GM12864 (cell line): Measurements from ENCODE around the gene RAP1B.

Experiments used
- DNase-seq: peaks from one replicate; pipeline ENCODE4 v3.0.0-alpha.2; 2011; ENCODE audit warnings: low read depth
- H3K4me3 ChIP-seq: 2 replicates; pipeline ENCODE4 v1.5.1; 2011; ENCODE audit warnings: mild to moderate bottlenecking, low read depth, low read length, control low read depth
- TF ChIP-seq, protein P1 (sequence below): IDR thresholded peaks from 2 replicates; pipeline ENCODE4 v1.5.1; 2011; ENCODE audit warnings: low read depth, mild to moderate bottlenecking, moderate library complexity, low read length, control low read depth, inconsistent platforms; ENCODE audit errors: missing control alignments

The RAP1B gene

DNA sequence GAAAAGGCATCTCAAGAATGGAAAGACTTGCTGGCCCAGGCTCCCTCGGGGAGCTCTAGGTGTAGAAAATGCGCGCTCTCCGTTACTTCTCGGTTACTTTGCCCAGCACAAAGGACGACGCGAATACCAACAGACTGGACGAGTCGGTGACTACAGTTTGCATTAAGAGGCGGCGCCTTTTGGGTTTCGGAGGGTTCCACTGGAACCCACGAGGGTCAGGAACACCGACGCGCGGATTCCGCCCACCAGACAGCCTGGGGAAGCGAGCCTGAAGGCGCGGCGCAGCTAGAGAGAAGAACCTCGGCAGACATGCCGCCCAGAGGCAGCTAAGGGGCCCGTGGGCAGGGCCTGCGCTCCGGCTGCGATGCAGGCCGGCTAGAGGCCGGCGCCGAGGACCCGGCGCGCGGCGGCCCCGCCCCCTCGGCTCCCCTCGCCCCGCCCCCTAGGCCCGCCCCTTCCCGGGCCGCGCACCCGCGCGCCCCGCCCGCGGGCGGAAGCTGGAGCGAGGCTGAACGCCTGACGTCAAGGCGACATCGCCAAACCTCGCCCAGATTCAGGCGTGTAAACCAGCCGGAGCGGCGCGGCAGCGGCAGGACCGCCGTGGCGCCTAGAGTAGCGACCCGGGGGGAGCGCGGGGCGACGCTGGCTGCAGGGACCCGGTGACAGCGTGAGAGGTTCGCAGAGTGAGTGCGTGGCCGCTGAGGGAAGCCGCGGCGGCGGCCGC is at the start of gene RAP1B:
RAP1B (plus strand) TSS at position 530 of the 724 bp plus-strand sequence. CDS start 37,826 bp downstream, outside the sequence.
- peak within 1 kb of the TSS; percentile 85 for H3K4me3 ChIP-seq
- DNase-seq = peak; percentile 74
- TF ChIP-seq, protein P1, sequence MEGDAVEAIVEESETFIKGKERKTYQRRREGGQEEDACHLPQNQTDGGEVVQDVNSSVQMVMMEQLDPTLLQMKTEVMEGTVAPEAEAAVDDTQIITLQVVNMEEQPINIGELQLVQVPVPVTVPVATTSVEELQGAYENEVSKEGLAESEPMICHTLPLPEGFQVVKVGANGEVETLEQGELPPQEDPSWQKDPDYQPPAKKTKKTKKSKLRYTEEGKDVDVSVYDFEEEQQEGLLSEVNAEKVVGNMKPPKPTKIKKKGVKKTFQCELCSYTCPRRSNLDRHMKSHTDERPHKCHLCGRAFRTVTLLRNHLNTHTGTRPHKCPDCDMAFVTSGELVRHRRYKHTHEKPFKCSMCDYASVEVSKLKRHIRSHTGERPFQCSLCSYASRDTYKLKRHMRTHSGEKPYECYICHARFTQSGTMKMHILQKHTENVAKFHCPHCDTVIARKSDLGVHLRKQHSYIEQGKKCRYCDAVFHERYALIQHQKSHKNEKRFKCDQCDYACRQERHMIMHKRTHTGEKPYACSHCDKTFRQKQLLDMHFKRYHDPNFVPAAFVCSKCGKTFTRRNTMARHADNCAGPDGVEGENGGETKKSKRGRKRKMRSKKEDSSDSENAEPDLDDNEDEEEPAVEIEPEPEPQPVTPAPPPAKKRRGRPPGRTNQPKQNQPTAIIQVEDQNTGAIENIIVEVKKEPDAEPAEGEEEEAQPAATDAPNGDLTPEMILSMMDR = no peak

DNA sequence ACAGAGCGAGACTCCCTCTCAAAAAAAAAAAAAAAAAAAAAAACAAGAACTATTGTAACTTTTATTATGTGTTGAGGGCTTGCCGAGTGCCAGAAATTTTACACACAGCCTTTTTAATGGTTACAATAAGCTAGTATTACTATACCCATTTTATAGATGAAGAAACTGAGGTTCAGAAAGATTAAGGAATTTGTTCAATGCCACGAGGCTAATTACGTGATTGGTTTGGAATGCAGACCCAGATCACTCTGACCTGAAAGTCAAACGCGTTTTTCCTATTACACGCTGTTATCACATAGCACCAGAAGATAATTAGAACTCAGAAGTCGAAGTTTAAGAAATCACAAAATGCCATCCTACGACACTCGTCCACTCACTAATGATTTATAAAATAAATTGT is 48.9 kb upstream of the RAP1B start:
- no peak for DNase-seq
- TF ChIP-seq, protein P1 = no peak
- no peak overlapping the region for H3K4me3 ChIP-seq

DNA sequence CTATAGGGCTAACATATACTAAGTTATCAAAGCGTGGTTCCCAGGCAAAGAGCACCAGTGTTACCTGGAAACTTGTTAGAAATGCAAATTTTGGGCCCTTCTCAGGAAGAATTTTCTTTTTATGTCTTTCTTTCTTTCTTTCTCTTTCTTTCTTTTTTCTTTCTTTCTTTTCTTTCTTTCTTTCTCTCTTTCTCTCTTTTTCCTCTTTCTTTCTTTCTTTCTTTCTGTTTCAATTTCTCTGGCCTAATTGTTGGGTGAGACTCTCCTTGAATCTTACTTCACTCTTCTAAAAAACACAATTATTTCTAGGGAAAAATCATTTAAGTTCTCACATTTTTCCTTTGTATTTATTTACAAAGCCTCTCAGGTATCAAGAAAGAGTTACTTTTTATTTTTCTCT is 46.5 kb upstream of the RAP1B start:
- H3K4me3 ChIP-seq = no peak overlapping the region
- no peak for DNase-seq
- TF ChIP-seq, protein P1 = no peak

DNA sequence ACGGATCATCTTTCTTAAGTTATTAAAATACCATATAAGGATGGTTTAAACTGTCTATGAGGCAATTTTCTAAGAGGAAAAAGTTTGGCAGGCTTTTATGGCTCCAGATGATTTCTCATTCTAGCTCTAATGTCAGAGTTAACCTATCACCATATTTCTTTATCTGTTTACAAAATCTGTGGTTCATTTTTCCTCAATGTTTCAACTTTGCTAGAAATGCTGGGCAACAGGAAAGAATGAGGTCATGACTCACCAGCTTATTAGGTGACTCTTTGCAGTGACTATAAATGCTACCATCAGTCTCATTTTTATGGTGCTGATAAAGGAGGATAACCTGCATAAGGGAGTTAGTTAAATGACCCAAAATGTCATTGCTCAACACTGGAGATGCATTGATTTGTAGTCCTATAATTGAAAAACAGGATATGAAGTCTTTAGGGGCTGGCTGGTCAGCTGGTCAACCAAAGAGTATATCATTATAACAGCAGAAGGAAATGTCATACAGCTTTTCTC is 45.3 kb upstream of the RAP1B start:
- no peak overlapping the region for H3K4me3 ChIP-seq
- DNase-seq = no peak
- TF ChIP-seq, protein P1 = no peak

DNA sequence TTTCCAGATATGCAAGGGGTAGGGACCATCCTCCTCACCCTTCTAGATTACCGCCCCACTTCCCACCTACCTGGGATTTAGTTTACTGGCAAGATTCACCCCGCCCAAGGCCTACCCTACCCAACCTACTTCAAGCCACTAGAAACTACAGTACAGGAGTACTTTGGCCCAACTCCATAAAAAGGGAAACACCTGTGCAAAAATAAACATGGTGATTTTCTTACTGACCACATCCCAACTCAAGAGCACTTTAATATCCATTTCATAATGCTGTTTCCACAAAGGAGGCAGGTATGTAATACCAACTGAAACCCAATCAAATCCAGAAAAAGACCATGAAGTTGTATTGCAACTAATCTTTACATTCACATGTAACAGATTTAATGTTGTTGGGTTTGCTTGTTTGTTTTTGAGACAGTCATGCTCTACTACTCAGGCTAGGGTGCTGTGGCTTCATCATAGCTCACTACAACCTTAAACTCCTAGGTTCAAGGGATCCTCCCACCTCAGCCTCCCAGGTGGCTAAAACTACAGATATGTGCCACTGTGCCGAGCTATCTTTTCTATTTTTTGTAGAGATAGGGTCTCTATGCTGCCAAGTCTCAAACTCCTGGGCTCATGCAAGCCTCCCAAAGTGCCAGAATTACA is 41.7 kb upstream of the RAP1B start:
- no peak for DNase-seq

DNA sequence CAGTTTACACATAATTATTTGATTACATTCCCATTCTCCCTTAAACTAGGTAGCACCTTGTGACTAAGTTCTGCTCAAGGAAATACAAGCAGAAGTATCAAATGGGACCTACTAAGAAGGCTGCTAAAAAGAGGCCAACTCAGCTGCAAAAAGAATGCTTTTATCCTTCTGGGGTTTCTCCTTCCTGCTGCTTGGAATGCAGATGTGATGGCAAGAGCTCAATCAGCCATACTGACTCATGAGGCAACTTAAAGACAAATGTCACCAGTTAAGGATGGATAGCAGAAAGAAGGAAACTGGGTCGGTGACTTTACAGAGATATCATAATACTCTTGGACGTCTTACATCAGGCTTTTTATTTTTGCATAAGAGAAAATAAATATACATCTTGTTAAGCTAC is 38.0 kb upstream of the RAP1B start:
- TF ChIP-seq, protein P1 = no peak
- no peak for DNase-seq
- no peak overlapping the region for H3K4me3 ChIP-seq

More for the DNA sequence above, 41.7 kb upstream of the RAP1B start:
- TF ChIP-seq, protein P1 = no peak
- H3K4me3 ChIP-seq = no peak overlapping the region
